ENCODE data around the gene CNP.

- no peak for TF ChIP-seq TAF1 (IDR thresholded peaks at IDR 0.05; ENCODE audit: borderline replicate concordance, insufficient read depth, low read length)
- no peak for TF ChIP-seq SIN3A (IDR thresholded peaks at IDR 0.05; ENCODE audit: borderline replicate concordance, insufficient read depth, low read length)
Measured at GRCh38 chr17:42018988-42019387, 52.4 kb downstream of the CNP start.
